Dorsolateral prefrontal cortex (tissue), 118 donors: ENCODE measurements around the gene UTP18. TPM values are rescaled to one million over a fixed set of nuclear protein-coding genes. Genes with fewer than 3 reads are reported as not detected.

Source experiments
- total RNA-seq, 120 experiments: library from RNA; stranded (reverse); gene quantifications; one replicate each; pipeline versions ENCODE4 v1.2.3 to v1.2.4, GENCODE V29; 2022

Gene UTP18
- total RNA-seq, 120 experiments from 2014 or later: 21.6 to 44.1 (median 32.9) TPM

Other genes starting within 250 kb of the UTP18 start
- 100 to 1,000 TPM; 177 to 522 (median 260) TPM for gene SPAG9, start 139.7 kb upstream of the UTP18 start, total RNA-seq
- gene NME1, start 107.0 kb upstream of the UTP18 start, total RNA-seq: 100 to 1,000 TPM in 28 of 120 experiments, 10 to 100 TPM in 92; 27.3 to 129 (median 82.4) TPM
- gene NME2, start 94.1 kb upstream of the UTP18 start, total RNA-seq: 100 to 1,000 TPM in 119 of 120 experiments, 10 to 100 TPM in 1; 99.4 to 250 (median 169) TPM
- gene MBTD1, start 497 bp upstream of the UTP18 start, total RNA-seq: 10 to 100 TPM; 12.7 to 27.7 (median 18.7) TPM